HepG2 (cell line): ENCODE results near the gene SLC16A5. TPM values are rescaled to one million over a fixed set of nuclear protein-coding genes. Genes with fewer than 3 reads are reported as not detected.
A peak's percentile ranks its signal among the peaks of the same experiment; 100 is the strongest.

ENCODE experiments used
- AGO1 ChIP-seq: fragments of 200-400 bp; formaldehyde crosslinking; IDR thresholded peaks from 2 replicates; pipeline ENCODE4 v1.6.1; 2017; ENCODE audit warnings: mild to moderate bottlenecking, low read depth, low read length, moderate library complexity; ENCODE audit not compliant: poor library complexity, severe bottlenecking
- CREBL2 ChIP-seq: sonication (generic); formaldehyde crosslinking; IDR thresholded peaks from 2 replicates; pipeline ENCODE4 v1.8.1; 2023; ENCODE audit warnings: missing genetic modification reagents, mild to moderate bottlenecking, borderline replicate concordance
- FOXP1 ChIP-seq, 2 experiments: fragments of 450-650 bp in 1 of 2; IDR thresholded peaks; 2 replicates each; pipeline ENCODE4 v1.6.1; 2017 to 2018; ENCODE audit warnings: antibody characterized with exemption in 1 of 2
- FOXP4 ChIP-seq: sonication (generic); formaldehyde crosslinking; IDR thresholded peaks from 2 replicates; pipeline ENCODE4 v1.4.0; 2020; ENCODE audit warnings: missing genetic modification reagents
- HOXA3 ChIP-seq: sonication (generic); formaldehyde crosslinking; IDR thresholded peaks from 2 replicates; pipeline ENCODE4 v1.5.0; 2020; ENCODE audit warnings: missing genetic modification reagents
- JUNB ChIP-seq: sonication (generic); formaldehyde crosslinking; IDR thresholded peaks from 2 replicates; pipeline ENCODE4 v1.8.0; 2022; ENCODE audit warnings: missing genetic modification reagents, mild to moderate bottlenecking, borderline replicate concordance
- KLF12 ChIP-seq: sonication (generic); formaldehyde crosslinking; IDR thresholded peaks from 2 replicates; pipeline ENCODE4 v1.4.0; 2020; ENCODE audit warnings: missing genetic modification reagents, borderline replicate concordance
- MAFK ChIP-seq, 2 experiments: IDR thresholded peaks in 1 of 2; conservative IDR thresholded peaks in 1 of 2; 2 replicates each; pipeline ENCODE4 v1.6.1; 2011; ENCODE audit warnings: improper control_type of control experiment in 2 of 2, low read length in 2 of 2
- PHF21A ChIP-seq: sonication (generic); formaldehyde crosslinking; IDR thresholded peaks from 2 replicates; pipeline ENCODE4 v1.5.0; 2020; ENCODE audit warnings: mild to moderate bottlenecking, missing genetic modification reagents
- REL ChIP-seq: sonication (generic); formaldehyde crosslinking; conservative IDR thresholded peaks from 2 replicates; pipeline ENCODE4 v1.8.0; 2022; ENCODE audit warnings: mild to moderate bottlenecking, missing genetic modification reagents, moderate library complexity
- SAP130 ChIP-seq: IDR thresholded peaks from 2 replicates; pipeline ENCODE4 v1.6.1; 2016; ENCODE audit warnings: low read depth
- SNAPC2 ChIP-seq: sonication (generic); formaldehyde crosslinking; IDR thresholded peaks from 2 replicates; pipeline ENCODE4 v1.8.1; 2022; ENCODE audit warnings: mild to moderate bottlenecking, missing genetic modification reagents
- STAT5B ChIP-seq: sonication (generic); formaldehyde crosslinking; IDR thresholded peaks from 2 replicates; pipeline ENCODE4 v1.4.0; 2020; ENCODE audit warnings: missing genetic modification reagents
- STAT6 ChIP-seq: sonication (generic); formaldehyde crosslinking; IDR thresholded peaks from 2 replicates; pipeline ENCODE4 v1.4.0; 2020; ENCODE audit warnings: missing genetic modification reagents, mild to moderate bottlenecking, borderline replicate concordance
- TCF7 ChIP-seq: sonication (generic); IDR thresholded peaks from 2 replicates; pipeline ENCODE4 v1.6.1; 2016; ENCODE audit warnings: antibody characterized with exemption, low read depth
- THYN1 ChIP-seq: sonication (generic); formaldehyde crosslinking; IDR thresholded peaks from 2 replicates; pipeline ENCODE4 v1.8.1; 2023; ENCODE audit warnings: low read depth, mild to moderate bottlenecking, moderate library complexity, missing genetic modification reagents, borderline replicate concordance
- TRIM22 ChIP-seq: fragments of 450-650 bp; IDR thresholded peaks from 2 replicates; pipeline ENCODE4 v1.6.1; 2017
- ZC3H13 ChIP-seq: sonication (generic); formaldehyde crosslinking; IDR thresholded peaks from 2 replicates; pipeline ENCODE4 v1.8.1; 2023; ENCODE audit warnings: mild to moderate bottlenecking, missing genetic modification reagents, moderate library complexity
- ZNF3 ChIP-seq: IDR thresholded peaks from 2 replicates; pipeline ENCODE4 v1.7.0; 2017; ENCODE audit warnings: inconsistent platforms
- ZNF362 ChIP-seq: sonication (generic); formaldehyde crosslinking; IDR thresholded peaks from 2 replicates; pipeline ENCODE4 v1.4.0; 2020; ENCODE audit warnings: missing genetic modification reagents, mild to moderate bottlenecking, borderline replicate concordance
- ZNF441 ChIP-seq: sonication (generic); formaldehyde crosslinking; IDR thresholded peaks from 2 replicates; pipeline ENCODE4 v1.7.0; 2021; ENCODE audit warnings: missing genetic modification reagents, borderline replicate concordance
- ZNF737 ChIP-seq: sonication (generic); formaldehyde crosslinking; IDR thresholded peaks from 2 replicates; pipeline ENCODE4 v1.5.0; 2020; ENCODE audit warnings: missing genetic modification reagents, mild to moderate bottlenecking, borderline replicate concordance
- ZNF841 ChIP-seq: sonication (generic); formaldehyde crosslinking; IDR thresholded peaks from 2 replicates; pipeline ENCODE4 v1.8.1; 2023; ENCODE audit warnings: missing genetic modification reagents, borderline replicate concordance
- ZSCAN31 ChIP-seq: sonication (generic); formaldehyde crosslinking; IDR thresholded peaks from 2 replicates; pipeline ENCODE4 v1.5.0; 2020; ENCODE audit warnings: low read depth, mild to moderate bottlenecking, missing genetic modification reagents
- polyA plus RNA-seq, 8 experiments: library from polyadenylated mRNA; depleted of rRNA in 3 of 8; stranded (reverse) in 7 of 8; unstranded in 1 of 8; fragments of >200 nt; fragmentation: Illumina TruSeq in 4 of 8; extraction: Trizol in 4 of 8; gene quantifications; 2 replicates each; pipeline versions ENCODE4 v1.2.1 to v1.2.3, GENCODE V29; 2011 to 2016; ENCODE audit warnings: low read depth in 4 of 8, missing spikeins in 1 of 8, mixed read lengths in 1 of 8; ENCODE audit not compliant: insufficient read depth in 1 of 8
- total RNA-seq, 5 experiments: library from RNA; depleted of rRNA; stranded (reverse); fragments of >200 nt; fragmentation: Illumina TruSeq; extraction: Trizol; gene quantifications; 2 replicates each; pipeline ENCODE4 v1.2.3, GENCODE V29; 2016; ENCODE audit warnings: low read depth in 1 of 5

Gene SLC16A5
- total and polyA plus RNA-seq, 2 of the 13 experiments (the other 11 are each of a cell fraction or from before 2014, with no cell fraction given) = 0.69 to 5.6 TPM

- TF ChIP-seq MAFK (conservative IDR thresholded peaks at IDR 0.05 in 1 of 2, IDR thresholded peaks at IDR 0.05 in 1 of 2; ENCODE audit: low read length in 2 of 2) (peak in 1 of 2 experiments; percentile 5; a peak in 1 of 4 replicates), FOXP1 (IDR thresholded peaks at IDR 0.05) (no peak), FOXP1 (CRISPR knock-in tag; IDR thresholded peaks at IDR 0.05) (peak; percentile 51), ZSCAN31 (0 out of 2 replicates have a peak, but pooled peaks have one; percentile 7), ZNF441 (0 out of 2 replicates have a peak, but pooled peaks have one; percentile 10), ZNF841 (CRISPR knock-in tag) (no peak), ZC3H13 (CRISPR knock-in tag) (no peak), KLF12 (peak; percentile 32; the same call in 1 of the 2 replicates), FOXP4 (CRISPR knock-in tag) (peak; percentile 47; the same call in 1 of the 2 replicates), SAP130 (CRISPR knock-in tag) (peak; percentile 56), JUNB (no peak), TCF7 (peak; percentile 24; the same call in 1 of the 2 replicates), ZNF737 (CRISPR knock-in tag) (no peak), ZNF3 (no peak), STAT5B (CRISPR knock-in tag) (peak; percentile 32; the same call in 1 of the 2 replicates), PHF21A (CRISPR knock-in tag) (peak; percentile 56), STAT6 (no peak), THYN1 (CRISPR knock-in tag) (no peak), AGO1 (no peak), ZNF362 (CRISPR knock-in tag) (peak; percentile 72; the same call in 1 of the 2 replicates), CREBL2 (CRISPR knock-in tag) (no peak), SNAPC2 (CRISPR knock-in tag) (no peak), REL (CRISPR knock-in tag) (no peak), HOXA3 (peak; percentile 21; the same call in 1 of the 2 replicates), TRIM22 (no peak)
These were observed 45.2 kb downstream of the SLC16A5 start (continued) for GRCh38 chr17:75133001-75133400.
